ENCODE results near the gene DMXL1.
"Not testable (repeated sequence)": the region's sequence is repeated elsewhere in the genome, so short reads cannot be mapped to it uniquely, and the experiment has no call there.

DMXL1 gene

GRCh38 chr5:119070578-119070827 lies 384 bp upstream of the DMXL1 start:
- DNase-seq (ENCODE audit: low read depth): no peak

- DNase-seq (ENCODE audit: low read depth): no peak
Observed at GRCh38 chr5:119071561-119071995, 691 bp downstream of the DMXL1 start.

- DNase-seq (ENCODE audit: low read depth): no peak
Observed at GRCh38 chr5:119072496-119072895, 1.6 kb downstream of the DMXL1 start.

GRCh38 chr5:119073746-119074337 lies 3.0 kb downstream of the DMXL1 start:
- not testable (repeated sequence) for DNase-seq (ENCODE audit: low read depth)

- no peak for DNase-seq (ENCODE audit: low read depth)
Observed at GRCh38 chr5:119074419-119074818, 3.5 kb downstream of the DMXL1 start.

- not testable (repeated sequence) for DNase-seq (ENCODE audit: low read depth)
Observed at GRCh38 chr5:119075269-119075668, 4.4 kb downstream of the DMXL1 start.

- no peak for DNase-seq (ENCODE audit: low read depth)
Observed at GRCh38 chr5:119076080-119076479, 5.2 kb downstream of the DMXL1 start.

GRCh38 chr5:119077444-119077843 lies 6.6 kb downstream of the DMXL1 start:
- DNase-seq (ENCODE audit: low read depth): no peak

- no peak for DNase-seq (ENCODE audit: low read depth)
Observed at GRCh38 chr5:119078071-119078846, 7.4 kb downstream of the DMXL1 start.

GRCh38 chr5:119078861-119079260 lies 8.0 kb downstream of the DMXL1 start:
- no peak for DNase-seq (ENCODE audit: low read depth)

GRCh38 chr5:119079318-119079921 lies 8.5 kb downstream of the DMXL1 start:
- no peak for DNase-seq (ENCODE audit: low read depth)

GRCh38 chr5:119080936-119081335 lies 10.0 kb downstream of the DMXL1 start:
- no peak for DNase-seq (ENCODE audit: low read depth)

GRCh38 chr5:119082691-119083090 lies 11.8 kb downstream of the DMXL1 start:
- no peak for DNase-seq (ENCODE audit: low read depth)

- DNase-seq (ENCODE audit: low read depth): no peak
Observed at GRCh38 chr5:119083679-119084078, 12.8 kb downstream of the DMXL1 start.

- no peak for DNase-seq (ENCODE audit: low read depth)
Observed at GRCh38 chr5:119088438-119088837, 17.6 kb downstream of the DMXL1 start.

GRCh38 chr5:119095611-119096010 lies 24.7 kb downstream of the DMXL1 start:
- no peak for DNase-seq (ENCODE audit: low read depth)

GRCh38 chr5:119105971-119106370 lies 35.1 kb downstream of the DMXL1 start:
- no peak for DNase-seq (ENCODE audit: low read depth)

GRCh38 chr5:119112151-119112550 lies 41.3 kb downstream of the DMXL1 start:
- DNase-seq (ENCODE audit: low read depth): no peak

- DNase-seq (ENCODE audit: low read depth): no peak
Observed at GRCh38 chr5:119117237-119117636, 46.4 kb downstream of the DMXL1 start.

- no peak for DNase-seq (ENCODE audit: low read depth)
Observed at GRCh38 chr5:119118000-119118399, 47.1 kb downstream of the DMXL1 start.

- DNase-seq (ENCODE audit: low read depth): no peak
Observed at GRCh38 chr5:119120893-119121292, 50.0 kb downstream of the DMXL1 start.

GRCh38 chr5:119122474-119122873 lies 51.6 kb downstream of the DMXL1 start:
- not testable (repeated sequence) for DNase-seq (ENCODE audit: low read depth)

- no peak for DNase-seq (ENCODE audit: low read depth)
Observed at GRCh38 chr5:119123280-119123679, 52.4 kb downstream of the DMXL1 start.

- DNase-seq (ENCODE audit: low read depth): no peak
Observed at GRCh38 chr5:119129770-119130169, 58.9 kb downstream of the DMXL1 start.

All from activated T-cell treated with anti-CD3 and anti-CD28 coated beads for 1 hour (primary cell).